Neural progenitor cell (in vitro differentiated cells): ENCODE data around the gene NR2C2AP. TPM values are rescaled to one million over a fixed set of nuclear protein-coding genes. Genes with fewer than 3 reads are reported as not detected.

Experiments
- DNase-seq: peaks from one replicate; pipeline ENCODE4 v3.0.0-alpha.2; 2016; ENCODE audit warnings: low spot score
- H2AFZ ChIP-seq: fragments of 200-600 bp; sonication (generic); replicated peaks from 2 replicates; pipeline ENCODE4 v1.6.1; 2016; ENCODE audit warnings: antibody characterized with exemption
- H3F3A ChIP-seq: fragments of 200-600 bp; sonication (generic); 2 replicates; pipeline ENCODE4 v1.6.1; 2016; ENCODE audit warnings: antibody characterized with exemption, low read depth
- H3K27ac ChIP-seq: fragments of 200-600 bp; sonication (generic); 2 replicates; pipeline ENCODE4 v1.5.1; 2016; ENCODE audit warnings: mild to moderate bottlenecking
- H3K27me3 ChIP-seq: fragments of 200-600 bp; sonication (generic); 2 replicates; pipeline ENCODE4 v1.6.1; 2016; ENCODE audit warnings: mild to moderate bottlenecking, moderate library complexity
- H3K36me3 ChIP-seq: fragments of 200-600 bp; sonication (generic); 2 replicates; pipeline ENCODE4 v1.5.1; 2016
- H3K4me1 ChIP-seq: fragments of 200-600 bp; sonication (generic); 2 replicates; pipeline ENCODE4 v1.6.1; 2016; ENCODE audit warnings: mixed run types
- H3K4me2 ChIP-seq: fragments of 200-600 bp; sonication (generic); 2 replicates; pipeline ENCODE4 v1.6.1; 2016
- H3K4me3 ChIP-seq: fragments of 200-600 bp; sonication (generic); 2 replicates; pipeline ENCODE4 v1.5.1; 2016
- H3K79me2 ChIP-seq: fragments of 200-600 bp; sonication (generic); 2 replicates; pipeline ENCODE4 v1.6.1; 2016; ENCODE audit warnings: low read depth
- H3K9ac ChIP-seq: fragments of 200-600 bp; sonication (generic); 2 replicates; pipeline ENCODE4 v1.6.1; 2016
- H3K9me3 ChIP-seq: fragments of 200-600 bp; sonication (generic); 2 replicates; pipeline ENCODE4 v1.5.1; 2016; ENCODE audit warnings: low read depth
- H4K20me1 ChIP-seq: fragments of 200-600 bp; sonication (generic); 2 replicates; pipeline ENCODE4 v1.6.1; 2016; ENCODE audit warnings: low read depth
- H3K27ac Mint-ChIP-seq: 3 replicates; pipeline ENCODE4 v1.8.0; 2021; ENCODE audit warnings: mixed read lengths
- H3K27me3 Mint-ChIP-seq: 2 replicates; pipeline ENCODE4 v1.8.0; 2022; ENCODE audit warnings: low read depth, mild to moderate bottlenecking, inconsistent platforms, moderate library complexity, mixed read lengths; ENCODE audit not compliant: insufficient read depth
- H3K36me3 Mint-ChIP-seq: 3 replicates; pipeline ENCODE4 v1.8.0; 2021; ENCODE audit warnings: mixed read lengths
- H3K4me1 Mint-ChIP-seq: 3 replicates; pipeline ENCODE4 v1.8.0; 2021; ENCODE audit warnings: mixed read lengths
- H3K4me3 Mint-ChIP-seq: 3 replicates; pipeline ENCODE4 v1.8.0; 2021; ENCODE audit warnings: mild to moderate bottlenecking, moderate library complexity, mixed read lengths
- H3K9me3 Mint-ChIP-seq: 3 replicates; pipeline ENCODE4 v1.8.0; 2020; ENCODE audit warnings: mixed read lengths
- CTCF ChIP-seq: fragments of 200-600 bp; sonication (generic); IDR thresholded peaks from 2 replicates; pipeline ENCODE4 v1.5.1; 2017; ENCODE audit warnings: antibody characterized with exemption, mild to moderate bottlenecking
- EZH2 ChIP-seq: fragments of 200-600 bp; sonication (generic); IDR thresholded peaks from 2 replicates; pipeline ENCODE4 v1.6.1; 2017; ENCODE audit warnings: antibody characterized with exemption, mild to moderate bottlenecking, moderate library complexity
- EZH2phosphoT487 ChIP-seq: fragments of 200-600 bp; sonication (generic); IDR thresholded peaks from 2 replicates; pipeline ENCODE4 v1.6.1; 2017; ENCODE audit warnings: antibody characterized with exemption
- total RNA-seq: library from RNA; depleted of rRNA; stranded (reverse); fragments of >200 nt; gene quantifications from 2 replicates; pipeline ENCODE4 v1.2.3, GENCODE V29; 2015; ENCODE audit warnings: low replicate concordance

NR2C2AP gene
- total RNA-seq, 1 donor from 2014 or later = 7.6 TPM

- peaks cover 8% of the 10 kb centered on the region for H3K4me1 ChIP-seq
- no peaks in the 10 kb centered on the region for H3K9me3 ChIP-seq
- Mint-ChIP-seq H3K27me3 (peaks cover 5% of the 10 kb centered on the region), H3K27ac (peak within 1 kb of the TSS; percentile 99), H3K9me3 (no peaks in the 10 kb centered on the region), H3K4me3 (peak within 1 kb of the TSS; percentile 95), H3K4me1 (peaks cover 9% of the 10 kb centered on the region), H3K36me3 (peaks cover 2% of the 10 kb centered on the region)
- peak within 1 kb of the TSS; percentile 95 for H3K27ac ChIP-seq
- peak; percentile 100 for DNase-seq
- H3K4me2 ChIP-seq = peak within 1 kb of the TSS; percentile 90
- H4K20me1 ChIP-seq = peaks cover 10% of the 10 kb centered on the region
- peak within 1 kb of the TSS; percentile 84 for H3K9ac ChIP-seq
- TF ChIP-seq EZH2 (no peak), CTCF (no peak), EZH2phosphoT487 (no peak)
- H3K4me3 ChIP-seq = peak within 1 kb of the TSS; percentile 83
- H3K36me3 ChIP-seq = no peaks in the 10 kb centered on the region
- peaks cover 35% of the 10 kb centered on the region for H3K79me2 ChIP-seq
- H3F3A ChIP-seq = peaks cover 24% of the 10 kb centered on the region
- peak within 1 kb of the TSS; percentile 97 for H2AFZ ChIP-seq
- H3K27me3 ChIP-seq = no peaks in the 10 kb centered on the region
Measured at GRCh38 chr19:19192078-19192882, 10.9 kb downstream of the NR2C2AP start, which contains the start of the genes BORCS8 and RFXANK. Gene BORCS8, minus strand, starts transcription at chr19:19192152. Its CDS starts 35 bp downstream, at chr19:19192117. Gene RFXANK, plus strand, starts transcription at chr19:19192258. Its CDS starts 1,689 bp downstream, at chr19:19193947.

GRCh38 chr19:19191768-19192077 is 11.5 kb downstream of the NR2C2AP start:
- peaks cover 26% of the 10 kb centered on the region for H3F3A ChIP-seq
- H3K36me3 ChIP-seq = no peaks in the 10 kb centered on the region
- no peaks in the 10 kb centered on the region for H3K9me3 Mint-ChIP-seq
- H3K36me3 Mint-ChIP-seq = peaks cover 2% of the 10 kb centered on the region
- H3K4me3 ChIP-seq = peak overlapping the region; percentile 83
- peak overlapping the region; percentile 99 for H3K27ac Mint-ChIP-seq
- H3K27ac ChIP-seq = peak overlapping the region; percentile 95
- H3K27me3 Mint-ChIP-seq = peaks cover 5% of the 10 kb centered on the region
- H3K4me1 ChIP-seq = peaks cover 8% of the 10 kb centered on the region
- H3K9me3 ChIP-seq = no peaks in the 10 kb centered on the region
- H3K9ac ChIP-seq = peak overlapping the region; percentile 84
- no peak for TF ChIP-seq EZH2
- no peak for TF ChIP-seq EZH2phosphoT487
- TF ChIP-seq CTCF = no peak
- no peak for DNase-seq
- peaks cover 35% of the 10 kb centered on the region for H3K79me2 ChIP-seq
- no peaks in the 10 kb centered on the region for H3K27me3 ChIP-seq
- peak overlapping the region; percentile 95 for H3K4me3 Mint-ChIP-seq
- H3K4me2 ChIP-seq = peak overlapping the region; percentile 86
- H4K20me1 ChIP-seq = peaks cover 10% of the 10 kb centered on the region
- peak overlapping the region; percentile 97 for H2AFZ ChIP-seq
- H3K4me1 Mint-ChIP-seq = peaks cover 9% of the 10 kb centered on the region

- no peaks in the 10 kb centered on the region for H3K36me3 ChIP-seq
- Mint-ChIP-seq H3K27ac (peak overlapping the region; percentile 76), H3K27me3 (peaks cover 8% of the 10 kb centered on the region), H3K4me1 (no peaks in the 10 kb centered on the region), H3K9me3 (no peaks in the 10 kb centered on the region), H3K4me3 (no peak overlapping the region), H3K36me3 (peaks cover 7% of the 10 kb centered on the region)
- peaks cover 23% of the 10 kb centered on the region for H3K79me2 ChIP-seq
- DNase-seq = no peak
- no peak overlapping the region for H3K4me3 ChIP-seq
- no peak overlapping the region for H2AFZ ChIP-seq
- no peak overlapping the region for H3K4me2 ChIP-seq
- no peaks in the 10 kb centered on the region for H3K27me3 ChIP-seq
- H3K9me3 ChIP-seq = no peaks in the 10 kb centered on the region
- peaks cover 14% of the 10 kb centered on the region for H3F3A ChIP-seq
- TF ChIP-seq CTCF (no peak), EZH2 (no peak), EZH2phosphoT487 (no peak)
- H3K9ac ChIP-seq = no peak overlapping the region
- H3K27ac ChIP-seq = no peak overlapping the region
- peaks cover 9% of the 10 kb centered on the region for H4K20me1 ChIP-seq
- peaks cover 8% of the 10 kb centered on the region for H3K4me1 ChIP-seq
Measured at GRCh38 chr19:19186742-19187141, 16.5 kb downstream of the NR2C2AP start.
